GM19438 (cell line): ENCODE results near the gene DHRSX.
"Not testable (repeated sequence)": the region's sequence is repeated elsewhere in the genome, so short reads cannot be mapped to it uniquely, and the experiment has no call there.

Experiments
- ATAC-seq: cut with Tn5 transposase; IDR thresholded peaks from one replicate; pipeline ENCODE4 v1.9.1; 2021; ENCODE audit warnings: low read depth; ENCODE audit not compliant: unreplicated experiment

DHRSX gene

GRCh38 chrX:2520539-2520938, 19.8 kb upstream of the DHRSX start:
- no peak for ATAC-seq

- not testable (repeated sequence) for ATAC-seq
Observed at GRCh38 chrX:2519638-2520037, 18.9 kb upstream of the DHRSX start.

- ATAC-seq: peak; percentile 10
Observed at GRCh38 chrX:2517055-2517454, 16.3 kb upstream of the DHRSX start.

- ATAC-seq: peak; percentile 70
Observed at GRCh38 chrX:2516623-2517022, 15.8 kb upstream of the DHRSX start.

- ATAC-seq: no peak
Observed at GRCh38 chrX:2514131-2514530, 13.4 kb upstream of the DHRSX start.

- ATAC-seq: no peak
Observed at GRCh38 chrX:2513121-2513664, 12.4 kb upstream of the DHRSX start.

- no peak for ATAC-seq
Observed at GRCh38 chrX:2512501-2512900, 11.7 kb upstream of the DHRSX start.

GRCh38 chrX:2511326-2511725, 10.6 kb upstream of the DHRSX start:
- ATAC-seq: no peak

GRCh38 chrX:2508648-2509335, 8.0 kb upstream of the DHRSX start:
- ATAC-seq: no peak

GRCh38 chrX:2507904-2508627, 7.3 kb upstream of the DHRSX start:
- no peak for ATAC-seq

- no peak for ATAC-seq
Observed at GRCh38 chrX:2507196-2507595, 6.4 kb upstream of the DHRSX start.

GRCh38 chrX:2505341-2505740, 4.6 kb upstream of the DHRSX start:
- ATAC-seq: not testable (repeated sequence)

GRCh38 chrX:2504706-2505332, 4.0 kb upstream of the DHRSX start:
- ATAC-seq: no peak

GRCh38 chrX:2503591-2504500, 3.1 kb upstream of the DHRSX start:
- no peak for ATAC-seq

GRCh38 chrX:2502668-2503519, 2.1 kb upstream of the DHRSX start:
- no peak for ATAC-seq

- no peak for ATAC-seq
Observed at GRCh38 chrX:2502120-2502667, 1.4 kb upstream of the DHRSX start.

- no peak for ATAC-seq
Observed at GRCh38 chrX:2501559-2502102, 855 bp upstream of the DHRSX start.

GRCh38 chrX:2500091-2500802, 529 bp downstream of the DHRSX start:
- peak; percentile 64 for ATAC-seq
